Left colon (tissue), 2 donors: ENCODE results near the gene PML. TPM values are rescaled to one million over a fixed set of nuclear protein-coding genes. Genes with fewer than 3 reads are reported as not detected.
A peak's percentile ranks its signal among the peaks of the same experiment; 100 is the strongest.
"Not testable (repeated sequence)": the region's sequence is repeated elsewhere in the genome, so short reads cannot be mapped to it uniquely, and the experiment has no call there.

Experiments used
- ATAC-seq: fragments of 200-7000 bp; cut with Tn5 transposase; one replicate; pipeline ENCODE4 v1.9.1; 2020; ENCODE audit warnings: mild to moderate bottlenecking, moderate library complexity
- DNase-seq, 2 donors: peaks; one replicate each; pipeline ENCODE4 v3.0.0-alpha.2; 2020
- intact Hi-C, 2 donors: fragments of 100-400 bp; cut with DNase I in 1 of 2; cut with micrococcal nuclease in 1 of 2; formaldehyde crosslinking; loops; one replicate each; pipeline versions ENCODE4 v1.11.2 to v1.14.0; 2022; cut with DNase I, micrococcal nuclease
- total RNA-seq, 2 donors: library from RNA; stranded (reverse); fragmentation: NEBNext Ultra II Directional; extraction: Animal tissue kit (Norgen Biotek cat#: 25700); gene quantifications; one replicate each; pipeline ENCODE4 v1.2.1, GENCODE V29; 2021
- donor health status: DM: no; HTN: no; CAD: no.
- donor health status: DM: yes; HTN: yes; CAD: no.

Gene PML
- total RNA-seq, 2 donors from 2014 or later = 26.6 to 28.5 TPM

DNA sequence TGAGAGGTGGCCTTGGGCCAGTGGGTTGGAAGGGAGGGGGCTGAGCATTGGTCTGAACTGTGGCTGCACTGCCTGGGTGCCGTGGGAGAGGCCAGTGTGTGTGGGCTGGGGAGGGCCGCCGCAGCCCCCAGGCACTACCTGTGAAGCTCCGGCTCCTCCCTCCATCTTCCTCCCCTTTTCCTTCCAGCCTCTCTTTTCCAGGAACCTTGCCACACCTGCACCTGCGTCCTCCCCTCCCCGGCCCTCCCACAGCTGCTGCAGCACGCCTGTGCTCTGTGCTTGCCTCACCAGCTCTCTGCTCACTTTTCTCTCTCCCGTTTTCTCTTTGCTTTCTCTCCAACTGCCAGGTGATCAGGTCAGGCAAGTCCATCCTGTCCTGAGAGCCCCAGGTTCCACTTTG lies 70.3 kb downstream of the PML start:
- DNase-seq, ATAC-seq, intact Hi-C loops: not testable (repeated sequence)

DNA sequence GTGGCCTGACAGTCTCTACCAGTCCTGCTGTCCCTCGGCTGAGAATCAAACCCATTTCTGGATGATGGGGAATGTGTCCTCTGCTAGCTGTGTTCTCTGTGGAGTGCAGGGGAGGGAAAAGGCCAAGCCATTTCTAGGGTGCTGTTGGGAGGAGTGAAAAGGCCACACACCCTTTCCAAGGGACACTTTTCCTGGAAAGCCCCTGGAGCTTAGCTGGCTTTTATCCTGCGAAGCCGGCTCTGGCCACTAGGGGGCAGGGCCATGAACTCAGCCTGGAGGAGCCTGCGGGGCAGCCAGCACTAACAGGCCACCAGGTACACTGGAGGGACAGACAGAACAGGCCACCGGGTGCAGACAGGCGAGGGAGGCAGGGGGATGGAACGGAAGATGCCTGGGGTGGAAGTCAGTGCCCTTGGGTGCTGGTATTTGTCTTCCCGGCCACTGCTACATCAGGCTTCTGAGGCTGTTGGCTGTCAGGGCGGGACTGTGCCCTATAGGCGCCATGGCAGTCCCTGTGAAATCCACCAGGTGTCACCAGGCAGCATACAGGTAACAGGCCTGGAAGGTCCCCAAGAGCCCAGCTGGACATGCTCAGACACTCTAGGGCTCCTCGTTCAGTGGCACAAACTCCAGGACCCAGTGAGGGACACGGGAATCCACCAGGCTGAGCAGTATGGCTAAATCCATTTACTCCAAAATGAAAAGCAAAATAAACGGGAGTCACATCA lies 71.3 kb downstream of the PML start:
- DNase-seq (peak in 1 of 2 donors; percentile 63), ATAC-seq (peak; percentile 99)
- intact Hi-C loops = not testable (repeated sequence)

DNA sequence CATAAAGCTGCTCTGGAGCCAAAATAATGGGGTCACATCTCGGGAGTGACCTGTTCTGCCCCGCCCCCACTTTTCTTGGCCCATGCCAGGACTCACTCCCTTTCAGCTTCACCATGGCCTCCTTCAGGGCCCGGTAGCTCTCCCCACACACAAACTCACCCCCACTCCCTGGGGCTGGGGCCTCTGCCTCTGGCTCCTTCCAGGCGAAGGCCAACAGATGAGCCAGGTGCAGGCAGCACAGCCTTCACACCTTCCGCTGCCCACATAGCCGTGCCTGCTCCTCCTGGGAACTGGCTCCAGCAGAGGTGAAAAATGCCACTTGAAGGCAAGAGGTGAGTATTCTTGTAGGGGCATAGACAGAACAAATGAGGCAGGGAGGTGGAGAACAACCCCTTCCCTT lies 77.1 kb downstream of the PML start:
- DNase-seq, intact Hi-C loops, ATAC-seq: not testable (repeated sequence)

DNA sequence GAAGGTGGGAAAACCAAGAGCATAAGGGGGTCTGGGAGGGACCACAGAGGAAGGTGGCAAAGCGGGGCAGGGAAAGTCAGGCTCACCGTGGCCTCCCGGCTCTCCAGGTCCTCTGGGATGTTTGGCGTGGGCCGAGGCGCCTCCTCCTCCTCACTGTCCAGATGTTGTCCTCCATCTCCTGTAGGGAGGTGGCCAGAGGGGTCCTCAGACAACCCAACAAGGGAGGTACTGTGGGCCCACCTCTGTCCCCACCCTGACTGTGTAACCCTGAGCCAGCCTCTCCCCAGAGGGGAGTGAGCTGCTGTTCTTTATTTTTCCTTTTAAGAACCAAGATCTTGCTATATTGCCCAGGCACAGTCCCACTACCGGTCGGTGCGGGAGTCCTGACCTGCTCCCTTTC lies 77.6 kb downstream of the PML start:
- ATAC-seq, intact Hi-C loops, DNase-seq: not testable (repeated sequence)

DNA sequence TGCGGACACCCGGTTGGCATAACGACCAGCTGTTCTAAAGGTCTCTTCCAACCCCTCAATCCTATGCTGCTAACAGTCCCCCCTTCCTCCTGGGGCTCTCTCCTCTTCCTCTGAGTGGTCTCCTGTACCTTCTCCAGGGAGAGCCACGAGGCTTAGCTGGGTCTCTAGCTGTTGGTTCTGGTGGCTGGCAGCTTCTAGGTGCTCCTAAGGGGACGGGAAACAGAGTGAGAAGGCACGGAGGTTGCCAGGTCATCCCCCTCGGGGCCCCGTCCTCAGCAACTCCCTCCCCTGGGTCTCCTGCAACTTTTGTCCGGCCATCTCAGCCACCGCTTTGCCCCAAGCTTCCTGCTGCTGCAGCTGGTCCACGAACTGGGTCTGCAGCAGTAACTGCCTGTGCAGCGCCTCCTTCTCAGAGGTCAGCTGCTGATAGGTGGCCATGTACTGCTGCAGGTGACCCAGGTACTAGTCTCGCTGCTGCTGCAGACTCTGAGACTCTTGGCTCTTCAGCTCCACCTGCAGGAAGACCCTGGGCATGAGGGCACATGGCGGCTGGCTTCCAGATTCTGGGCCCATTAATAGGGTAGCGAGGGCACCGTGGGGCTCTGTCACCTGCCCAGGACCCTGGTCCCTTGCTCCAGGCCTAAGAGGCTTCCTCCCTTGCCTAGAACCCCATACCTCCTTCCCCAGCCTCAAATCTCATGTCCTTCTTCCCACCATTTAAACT lies 78.3 kb downstream of the PML start:
- ATAC-seq, intact Hi-C loops: not testable (repeated sequence)
- DNase-seq = peak in 1 of 2 donors; percentile 41

DNA sequence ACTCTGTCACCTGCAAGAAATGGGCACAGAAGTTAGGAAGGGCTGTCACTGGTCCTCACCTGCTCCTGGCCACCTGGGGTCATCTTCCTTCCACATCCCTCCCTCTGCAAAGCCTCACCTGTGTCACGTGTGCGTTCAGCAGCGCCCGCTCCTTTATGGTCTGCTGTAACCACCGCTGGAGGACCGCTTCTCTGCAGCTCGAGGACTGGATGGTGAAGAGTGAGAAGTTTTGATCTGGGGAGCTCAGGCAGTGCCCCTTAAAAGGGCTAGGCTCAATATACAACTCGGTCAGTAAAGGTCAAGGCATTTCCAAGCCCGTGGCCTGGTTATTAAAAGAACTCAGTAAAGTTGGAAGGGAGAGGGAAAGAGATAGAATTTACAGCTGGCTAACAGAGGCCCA lies 81.3 kb downstream of the PML start:
- DNase-seq, intact Hi-C loops, ATAC-seq: not testable (repeated sequence)

DNA sequence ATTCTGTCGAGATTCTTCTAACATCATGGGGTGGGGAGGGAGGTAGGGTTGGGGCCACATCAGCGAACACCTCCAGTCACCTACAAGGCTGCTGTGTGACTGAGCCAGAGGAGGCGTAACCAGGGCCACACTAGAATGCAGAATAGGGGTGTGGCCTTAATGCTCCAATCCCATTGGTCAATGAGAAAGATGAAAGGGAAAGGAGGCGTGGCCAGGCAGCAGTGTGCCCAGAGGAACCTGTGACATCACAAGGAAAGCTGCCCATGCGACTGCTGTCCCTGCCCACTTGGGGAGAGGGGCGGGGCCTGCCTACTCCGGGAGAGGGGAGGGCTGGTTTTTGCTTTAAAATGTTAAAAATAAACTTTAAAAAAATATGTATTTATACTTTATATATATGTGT lies 87.9 kb downstream of the PML start, which contains the start of gene GOLGA6A:
Gene GOLGA6A, minus strand, starts transcription at position 101 of the 400 bp plus-strand sequence. Its CDS starts 41 bp downstream, at position 60.
- DNase-seq, ATAC-seq, intact Hi-C loops: not testable (repeated sequence)

DNA sequence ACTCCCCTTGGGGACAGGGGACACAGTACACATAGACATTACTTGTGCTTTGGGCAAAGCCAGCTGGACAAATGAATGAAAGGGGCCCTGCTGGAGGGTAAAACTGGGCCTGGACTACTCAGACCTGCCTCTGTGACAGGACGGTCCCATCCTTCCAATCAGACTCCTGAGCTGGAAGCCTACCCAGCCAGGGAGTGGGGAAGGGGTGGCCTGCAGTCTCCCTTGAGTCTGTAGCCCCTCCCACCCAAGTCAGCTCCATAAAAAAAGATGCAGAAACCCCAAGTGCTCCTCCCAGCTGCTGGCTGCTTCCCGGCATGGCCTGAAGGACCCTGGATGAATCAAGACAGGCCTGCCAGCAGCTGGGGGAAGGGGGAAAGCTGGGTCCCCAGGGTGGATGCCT lies 100.1 kb downstream of the PML start:
- ATAC-seq, DNase-seq, intact Hi-C loops: not testable (repeated sequence)

DNA sequence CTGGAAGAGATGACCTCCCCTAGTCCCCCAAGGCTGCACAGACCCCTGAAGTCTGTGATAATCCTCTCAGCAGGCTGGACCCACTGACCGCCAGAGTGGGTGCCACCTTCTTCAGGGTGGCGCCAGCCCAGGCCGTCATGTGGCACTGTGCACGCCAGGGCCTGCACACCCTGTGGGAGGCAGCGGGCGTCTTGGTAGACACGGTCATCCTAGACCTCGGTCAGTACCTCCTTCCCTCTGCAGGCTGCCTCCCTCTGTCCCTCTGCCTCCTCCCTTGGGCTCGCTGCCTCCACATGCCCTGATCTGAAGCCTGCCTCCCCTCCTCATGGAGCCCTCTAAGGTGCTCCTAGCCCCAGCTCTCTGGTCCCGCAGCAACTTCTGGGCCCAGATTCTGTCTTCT lies 101.1 kb downstream of the PML start:
- DNase-seq, ATAC-seq, intact Hi-C loops: not testable (repeated sequence)

DNA sequence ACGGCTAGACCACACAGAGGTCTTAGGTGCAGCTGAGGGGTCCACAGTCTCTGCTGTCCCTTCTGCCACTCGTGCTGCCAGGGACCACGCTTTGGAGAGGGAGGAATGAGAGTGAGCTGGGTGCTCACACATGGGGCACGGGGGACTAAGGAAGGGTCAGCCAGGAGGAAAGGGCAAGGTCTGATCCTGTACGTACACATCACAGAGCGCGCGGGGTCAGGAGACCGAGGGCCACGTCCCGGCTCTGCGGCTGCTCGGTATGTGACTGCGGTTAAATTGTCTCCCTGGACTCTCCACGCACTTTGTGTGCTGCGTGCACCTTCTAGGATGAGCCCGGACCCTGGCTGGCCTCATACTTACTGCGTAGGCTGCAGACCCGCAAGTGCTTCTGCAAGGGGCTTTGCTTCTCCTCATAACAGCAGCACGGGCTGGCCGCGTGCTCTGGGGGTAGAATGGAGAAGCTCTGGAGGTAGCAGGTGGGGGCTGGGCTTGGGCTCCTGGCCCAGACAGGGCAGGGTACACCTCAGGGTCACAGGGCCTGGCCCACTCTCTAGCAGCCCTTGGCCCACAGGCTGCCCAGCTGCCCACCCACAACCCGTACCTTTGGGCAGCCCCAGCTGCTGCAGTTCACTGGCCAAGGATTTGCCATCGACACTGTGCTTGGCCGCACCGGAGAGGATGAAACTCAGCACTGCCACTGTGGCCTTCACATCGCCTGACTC lies 102.4 kb downstream of the PML start:
- DNase-seq, ATAC-seq, intact Hi-C loops: not testable (repeated sequence)

Other genes starting within 250 kb of the PML start
- gene INSYN1, start 241.4 kb upstream of the PML start, total RNA-seq = 1 to 10 TPM in 1 of 2 donors, under 1 TPM in 1; 0.82 to 1.5 TPM
- not detected for gene TBC1D21, start 121.2 kb upstream of the PML start, total RNA-seq
- gene LOXL1, start 68.3 kb upstream of the PML start, total RNA-seq = 1 to 10 TPM; 2.0 to 2.5 TPM
- gene STOML1, start 2.4 kb upstream of the PML start, total RNA-seq = 10 to 100 TPM; 10.9 to 15.4 TPM
- gene GOLGA6A, start 87.8 kb downstream of the PML start, total RNA-seq = not detected
- gene ISLR2, start 135.9 kb downstream of the PML start, total RNA-seq = under 1 TPM; 0.52 to 0.89 TPM
- 10 to 100 TPM in 1 of 2 donors, 1 to 10 TPM in 1; 4.8 to 10.2 TPM for gene ISLR, start 179.0 kb downstream of the PML start, total RNA-seq
- not detected for gene STRA6, start 208.1 kb downstream of the PML start, total RNA-seq
- under 1 TPM in 1 of 2 donors, not detected in 1; 0.46 TPM for gene CCDC33, start 241.6 kb downstream of the PML start, total RNA-seq